ENCODE measurements around the gene VPS35L. TPM values are rescaled to one million over a fixed set of nuclear protein-coding genes. Genes with fewer than 3 reads are reported as not detected.

VPS35L gene
- total and polyA plus RNA-seq, 2 of the 13 experiments (the other 11 are each of a cell fraction or from before 2014, with no cell fraction given) = 1.4 to 1.6 TPM

DNA sequence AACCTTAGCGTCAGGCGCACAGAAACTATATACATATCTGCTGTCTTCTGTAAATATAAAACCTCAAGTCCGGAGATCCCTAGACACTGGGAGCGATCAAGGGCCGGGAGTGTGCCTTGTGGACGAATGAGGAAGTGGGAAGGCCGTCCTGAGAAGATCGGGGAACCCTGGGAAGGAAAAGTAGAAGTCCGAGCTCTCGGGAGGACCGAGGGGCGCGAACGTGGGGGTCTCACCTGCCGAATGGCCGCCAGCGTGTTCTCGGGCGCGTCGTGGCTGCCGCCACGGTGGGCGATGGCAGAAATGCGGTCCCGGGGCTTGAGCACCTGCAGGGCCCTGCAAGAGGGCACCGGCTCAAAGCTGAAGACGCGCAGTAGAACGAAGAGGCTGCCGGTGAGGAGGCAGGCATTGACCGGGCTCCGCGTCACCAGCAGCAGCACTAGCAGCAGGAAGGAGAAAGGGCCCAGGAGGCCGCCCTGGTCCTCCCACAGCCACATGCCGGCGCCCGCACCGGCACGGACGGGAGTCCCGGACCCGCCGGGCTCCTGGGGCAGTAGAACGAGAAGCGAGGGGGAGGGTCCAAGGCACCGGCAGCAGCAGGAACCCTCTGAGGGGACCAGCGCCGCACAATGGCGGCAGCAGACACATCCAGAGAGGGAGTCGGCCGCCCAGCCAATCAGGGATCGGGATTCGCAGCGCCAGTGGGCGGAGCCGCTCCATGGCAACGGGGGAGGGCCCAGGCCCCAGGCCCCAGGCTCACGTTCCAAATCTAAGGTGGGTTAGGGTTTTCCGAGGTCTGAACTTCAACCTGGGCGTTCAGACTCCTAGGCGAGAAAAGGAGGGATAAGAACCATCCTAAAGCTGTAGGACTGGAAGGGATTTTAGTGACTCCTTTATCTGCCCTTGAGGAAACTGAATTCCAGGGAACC lies 33.8 kb upstream of the VPS35L start, which contains the start of gene GDE1 (continued):
- TF ChIP-seq ZNF567 (CRISPR knock-in tag; IDR thresholded peaks at IDR 0.05; ENCODE audit: borderline replicate concordance) = no peak
- TF ChIP-seq NFKB2 (CRISPR knock-in tag; IDR thresholded peaks at IDR 0.05; ENCODE audit: borderline replicate concordance) = peak; percentile 95; the same call in 1 of the 2 replicates
- TF ChIP-seq ZNF460 (CRISPR knock-in tag; IDR thresholded peaks at IDR 0.05; ENCODE audit: borderline replicate concordance) = peak; percentile 23; the same call in 1 of the 2 replicates
- TF ChIP-seq, protein P1, sequence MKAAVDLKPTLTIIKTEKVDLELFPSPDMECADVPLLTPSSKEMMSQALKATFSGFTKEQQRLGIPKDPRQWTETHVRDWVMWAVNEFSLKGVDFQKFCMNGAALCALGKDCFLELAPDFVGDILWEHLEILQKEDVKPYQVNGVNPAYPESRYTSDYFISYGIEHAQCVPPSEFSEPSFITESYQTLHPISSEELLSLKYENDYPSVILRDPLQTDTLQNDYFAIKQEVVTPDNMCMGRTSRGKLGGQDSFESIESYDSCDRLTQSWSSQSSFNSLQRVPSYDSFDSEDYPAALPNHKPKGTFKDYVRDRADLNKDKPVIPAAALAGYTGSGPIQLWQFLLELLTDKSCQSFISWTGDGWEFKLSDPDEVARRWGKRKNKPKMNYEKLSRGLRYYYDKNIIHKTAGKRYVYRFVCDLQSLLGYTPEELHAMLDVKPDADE (CRISPR knock-in tag; IDR thresholded peaks at IDR 0.05) = no peak
- TF ChIP-seq, protein P2, sequence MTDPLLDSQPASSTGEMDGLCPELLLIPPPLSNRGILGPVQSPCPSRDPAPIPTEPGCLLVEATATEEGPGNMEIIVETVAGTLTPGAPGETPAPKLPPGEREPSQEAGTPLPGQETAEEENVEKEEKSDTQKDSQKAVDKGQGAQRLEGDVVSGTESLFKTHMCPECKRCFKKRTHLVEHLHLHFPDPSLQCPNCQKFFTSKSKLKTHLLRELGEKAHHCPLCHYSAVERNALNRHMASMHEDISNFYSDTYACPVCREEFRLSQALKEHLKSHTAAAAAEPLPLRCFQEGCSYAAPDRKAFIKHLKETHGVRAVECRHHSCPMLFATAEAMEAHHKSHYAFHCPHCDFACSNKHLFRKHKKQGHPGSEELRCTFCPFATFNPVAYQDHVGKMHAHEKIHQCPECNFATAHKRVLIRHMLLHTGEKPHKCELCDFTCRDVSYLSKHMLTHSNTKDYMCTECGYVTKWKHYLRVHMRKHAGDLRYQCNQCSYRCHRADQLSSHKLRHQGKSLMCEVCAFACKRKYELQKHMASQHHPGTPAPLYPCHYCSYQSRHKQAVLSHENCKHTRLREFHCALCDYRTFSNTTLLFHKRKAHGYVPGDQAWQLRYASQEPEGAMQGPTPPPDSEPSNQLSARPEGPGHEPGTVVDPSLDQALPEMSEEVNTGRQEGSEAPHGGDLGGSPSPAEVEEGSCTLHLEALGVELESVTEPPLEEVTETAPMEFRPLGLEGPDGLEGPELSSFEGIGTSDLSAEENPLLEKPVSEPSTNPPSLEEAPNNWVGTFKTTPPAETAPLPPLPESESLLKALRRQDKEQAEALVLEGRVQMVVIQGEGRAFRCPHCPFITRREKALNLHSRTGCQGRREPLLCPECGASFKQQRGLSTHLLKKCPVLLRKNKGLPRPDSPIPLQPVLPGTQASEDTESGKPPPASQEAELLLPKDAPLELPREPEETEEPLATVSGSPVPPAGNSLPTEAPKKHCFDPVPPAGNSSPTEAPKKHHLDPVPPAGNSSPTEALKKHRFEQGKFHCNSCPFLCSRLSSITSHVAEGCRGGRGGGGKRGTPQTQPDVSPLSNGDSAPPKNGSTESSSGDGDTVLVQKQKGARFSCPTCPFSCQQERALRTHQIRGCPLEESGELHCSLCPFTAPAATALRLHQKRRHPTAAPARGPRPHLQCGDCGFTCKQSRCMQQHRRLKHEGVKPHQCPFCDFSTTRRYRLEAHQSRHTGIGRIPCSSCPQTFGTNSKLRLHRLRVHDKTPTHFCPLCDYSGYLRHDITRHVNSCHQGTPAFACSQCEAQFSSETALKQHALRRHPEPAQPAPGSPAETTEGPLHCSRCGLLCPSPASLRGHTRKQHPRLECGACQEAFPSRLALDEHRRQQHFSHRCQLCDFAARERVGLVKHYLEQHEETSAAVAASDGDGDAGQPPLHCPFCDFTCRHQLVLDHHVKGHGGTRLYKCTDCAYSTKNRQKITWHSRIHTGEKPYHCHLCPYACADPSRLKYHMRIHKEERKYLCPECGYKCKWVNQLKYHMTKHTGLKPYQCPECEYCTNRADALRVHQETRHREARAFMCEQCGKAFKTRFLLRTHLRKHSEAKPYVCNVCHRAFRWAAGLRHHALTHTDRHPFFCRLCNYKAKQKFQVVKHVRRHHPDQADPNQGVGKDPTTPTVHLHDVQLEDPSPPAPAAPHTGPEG (CRISPR knock-in tag; IDR thresholded peaks at IDR 0.05) = peak; percentile 69; the same call in 1 of the 2 replicates
- no peak for TF ChIP-seq TCF7 (IDR thresholded peaks at IDR 0.05; ENCODE audit: low read depth)
- TF ChIP-seq, protein P3, sequence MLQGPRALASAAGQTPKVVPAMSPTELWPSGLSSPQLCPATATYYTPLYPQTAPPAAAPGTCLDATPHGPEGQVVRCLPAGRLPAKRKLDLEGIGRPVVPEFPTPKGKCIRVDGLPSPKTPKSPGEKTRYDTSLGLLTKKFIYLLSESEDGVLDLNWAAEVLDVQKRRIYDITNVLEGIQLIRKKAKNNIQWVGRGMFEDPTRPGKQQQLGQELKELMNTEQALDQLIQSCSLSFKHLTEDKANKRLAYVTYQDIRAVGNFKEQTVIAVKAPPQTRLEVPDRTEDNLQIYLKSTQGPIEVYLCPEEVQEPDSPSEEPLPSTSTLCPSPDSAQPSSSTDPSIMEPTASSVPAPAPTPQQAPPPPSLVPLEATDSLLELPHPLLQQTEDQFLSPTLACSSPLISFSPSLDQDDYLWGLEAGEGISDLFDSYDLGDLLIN (CRISPR knock-in tag; IDR thresholded peaks at IDR 0.05; ENCODE audit: borderline replicate concordance) = peak; percentile 12; the same call in 1 of the 2 replicates
- TF ChIP-seq ZNF20 (CRISPR knock-in tag; IDR thresholded peaks at IDR 0.05) = no peak; the same call in 1 of the 2 replicates
- TF ChIP-seq, protein P4, sequence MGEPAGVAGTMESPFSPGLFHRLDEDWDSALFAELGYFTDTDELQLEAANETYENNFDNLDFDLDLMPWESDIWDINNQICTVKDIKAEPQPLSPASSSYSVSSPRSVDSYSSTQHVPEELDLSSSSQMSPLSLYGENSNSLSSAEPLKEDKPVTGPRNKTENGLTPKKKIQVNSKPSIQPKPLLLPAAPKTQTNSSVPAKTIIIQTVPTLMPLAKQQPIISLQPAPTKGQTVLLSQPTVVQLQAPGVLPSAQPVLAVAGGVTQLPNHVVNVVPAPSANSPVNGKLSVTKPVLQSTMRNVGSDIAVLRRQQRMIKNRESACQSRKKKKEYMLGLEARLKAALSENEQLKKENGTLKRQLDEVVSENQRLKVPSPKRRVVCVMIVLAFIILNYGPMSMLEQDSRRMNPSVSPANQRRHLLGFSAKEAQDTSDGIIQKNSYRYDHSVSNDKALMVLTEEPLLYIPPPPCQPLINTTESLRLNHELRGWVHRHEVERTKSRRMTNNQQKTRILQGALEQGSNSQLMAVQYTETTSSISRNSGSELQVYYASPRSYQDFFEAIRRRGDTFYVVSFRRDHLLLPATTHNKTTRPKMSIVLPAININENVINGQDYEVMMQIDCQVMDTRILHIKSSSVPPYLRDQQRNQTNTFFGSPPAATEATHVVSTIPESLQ (CRISPR knock-in tag; conservative IDR thresholded peaks at IDR 0.05) = no peak; the same call in 1 of the 2 replicates
- peak; percentile 99 for TF ChIP-seq ZNF598 (CRISPR knock-in tag; IDR thresholded peaks at IDR 0.05; ENCODE audit: borderline replicate concordance)
- TF ChIP-seq, protein P5, sequence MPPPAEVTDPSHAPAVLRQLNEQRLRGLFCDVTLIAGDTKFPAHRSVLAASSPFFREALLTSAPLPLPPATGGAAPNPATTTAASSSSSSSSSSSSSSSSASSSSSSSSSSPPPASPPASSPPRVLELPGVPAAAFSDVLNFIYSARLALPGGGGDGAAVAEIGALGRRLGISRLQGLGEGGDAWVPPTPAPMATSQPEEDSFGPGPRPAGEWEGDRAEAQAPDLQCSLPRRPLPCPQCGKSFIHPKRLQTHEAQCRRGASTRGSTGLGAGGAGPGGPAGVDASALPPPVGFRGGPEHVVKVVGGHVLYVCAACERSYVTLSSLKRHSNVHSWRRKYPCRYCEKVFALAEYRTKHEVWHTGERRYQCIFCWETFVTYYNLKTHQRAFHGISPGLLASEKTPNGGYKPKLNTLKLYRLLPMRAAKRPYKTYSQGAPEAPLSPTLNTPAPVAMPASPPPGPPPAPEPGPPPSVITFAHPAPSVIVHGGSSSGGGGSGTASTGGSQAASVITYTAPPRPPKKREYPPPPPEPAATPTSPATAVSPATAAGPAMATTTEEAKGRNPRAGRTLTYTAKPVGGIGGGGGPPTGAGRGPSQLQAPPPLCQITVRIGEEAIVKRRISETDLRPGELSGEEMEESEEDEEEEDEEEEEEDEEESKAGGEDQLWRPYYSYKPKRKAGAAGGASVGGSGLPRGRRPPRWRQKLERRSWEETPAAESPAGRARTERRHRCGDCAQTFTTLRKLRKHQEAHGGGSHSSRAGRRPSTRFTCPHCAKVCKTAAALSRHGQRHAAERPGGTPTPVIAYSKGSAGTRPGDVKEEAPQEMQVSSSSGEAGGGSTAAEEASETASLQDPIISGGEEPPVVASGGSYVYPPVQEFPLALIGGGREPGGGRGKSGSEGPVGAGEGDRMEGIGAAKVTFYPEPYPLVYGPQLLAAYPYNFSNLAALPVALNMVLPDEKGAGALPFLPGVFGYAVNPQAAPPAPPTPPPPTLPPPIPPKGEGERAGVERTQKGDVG (CRISPR knock-in tag; IDR thresholded peaks at IDR 0.05; ENCODE audit: borderline replicate concordance) = peak; percentile 62; the same call in 1 of the 2 replicates
- TF ChIP-seq HIVEP1 (CRISPR knock-in tag; IDR thresholded peaks at IDR 0.05) = peak; percentile 90
- peak; percentile 83 for TF ChIP-seq CHCHD3 (CRISPR knock-in tag; IDR thresholded peaks at IDR 0.05)

All from HepG2 (cell line).